GM18868 (cell line): ENCODE results near the gene SNW1.
A peak's percentile ranks its signal among the peaks of the same experiment; 100 is the strongest.
"Not testable (repeated sequence)": the region's sequence is repeated elsewhere in the genome, so short reads cannot be mapped to it uniquely, and the experiment has no call there.

ENCODE experiments used
- ATAC-seq: cut with Tn5 transposase; IDR thresholded peaks from one replicate; pipeline ENCODE4 v1.9.1; 2021; ENCODE audit warnings: mild to moderate bottlenecking, moderate library complexity; ENCODE audit not compliant: unreplicated experiment

SNW1 gene

GRCh38 chr14:77752799-77753516 lies 8.0 kb downstream of the SNW1 start:
- ATAC-seq: no peak

- no peak for ATAC-seq
These were observed 8.7 kb downstream of the SNW1 start for GRCh38 chr14:77752266-77752665.

GRCh38 chr14:77747425-77747824 lies 13.5 kb downstream of the SNW1 start:
- ATAC-seq: not testable (repeated sequence)

GRCh38 chr14:77746064-77746702 lies 14.8 kb downstream of the SNW1 start:
- no peak for ATAC-seq

- ATAC-seq: no peak
These were observed 19.5 kb downstream of the SNW1 start for GRCh38 chr14:77741438-77741837.

GRCh38 chr14:77738559-77739250 lies 22.3 kb downstream of the SNW1 start:
- no peak for ATAC-seq

- ATAC-seq: no peak
These were observed 29.9 kb downstream of the SNW1 start for GRCh38 chr14:77730976-77731497.

- no peak for ATAC-seq
These were observed 38.7 kb downstream of the SNW1 start for GRCh38 chr14:77722301-77722700.

GRCh38 chr14:77721437-77721836 lies 39.5 kb downstream of the SNW1 start:
- ATAC-seq: no peak

GRCh38 chr14:77717608-77718305 lies 43.2 kb downstream of the SNW1 start:
- ATAC-seq: no peak

- ATAC-seq: no peak
These were observed 46.0 kb downstream of the SNW1 start for GRCh38 chr14:77714926-77715325.

GRCh38 chr14:77710364-77710763 lies 50.6 kb downstream of the SNW1 start:
- ATAC-seq: no peak

GRCh38 chr14:77709412-77709811 lies 51.5 kb downstream of the SNW1 start:
- ATAC-seq: no peak

GRCh38 chr14:77708749-77709148 lies 52.2 kb downstream of the SNW1 start:
- no peak for ATAC-seq

- ATAC-seq: peak; percentile 98
These were observed 53.1 kb downstream of the SNW1 start, which contains the start of the genes ALKBH1 and SLIRP for GRCh38 chr14:77707724-77708408. ALKBH1 (minus strand) TSS chr14:77708023; CDS start chr14:77708004, 19 bp downstream. SLIRP (plus strand) TSS chr14:77708103; CDS start chr14:77708112, 9 bp downstream.

GRCh38 chr14:77707355-77707723 lies 53.6 kb downstream of the SNW1 start:
- ATAC-seq: peak; percentile 30

- no peak for ATAC-seq
These were observed 69.7 kb downstream of the SNW1 start for GRCh38 chr14:77691259-77691658.

- no peak for ATAC-seq
These were observed 78.8 kb downstream of the SNW1 start for GRCh38 chr14:77682158-77682553.

GRCh38 chr14:77681196-77682157 lies 79.5 kb downstream of the SNW1 start:
- no peak for ATAC-seq
